ENCODE measurements around the gene DNAH1. TPM values are rescaled to one million over a fixed set of nuclear protein-coding genes. Genes with fewer than 3 reads are reported as not detected.

The DNAH1 gene
- total and polyA plus RNA-seq, 2 of the 13 experiments (the other 11 are each of a cell fraction or from before 2014, with no cell fraction given) = 0.64 to 3.5 TPM

- no peak; the same call in 1 of the 2 replicates for TF ChIP-seq TIGD3 (CRISPR knock-in tag; IDR thresholded peaks at IDR 0.05; ENCODE audit: borderline replicate concordance)
- peak; percentile 45; the same call in 1 of the 2 replicates for TF ChIP-seq KDM5A (IDR thresholded peaks at IDR 0.05; ENCODE audit: borderline replicate concordance, low read length)
- no peak; the same call in 1 of the 2 replicates for TF ChIP-seq SNAPC5 (CRISPR knock-in tag; IDR thresholded peaks at IDR 0.05; ENCODE audit: borderline replicate concordance)
- peak; percentile 73 for TF ChIP-seq THAP11 (CRISPR knock-in tag; IDR thresholded peaks at IDR 0.05)
- no peak for TF ChIP-seq ZNF564 (CRISPR knock-in tag; IDR thresholded peaks at IDR 0.05)
- TF ChIP-seq CENPT (CRISPR knock-in tag; IDR thresholded peaks at IDR 0.05; ENCODE audit: low read depth) = 0 out of 2 replicates have a peak, but pooled peaks have one; percentile 24
- no peak; the same call in 1 of the 2 replicates for TF ChIP-seq PRDM10 (CRISPR knock-in tag; IDR thresholded peaks at IDR 0.05; ENCODE audit: low read depth)
- peak; percentile 41; the same call in 1 of the 2 replicates for TF ChIP-seq SIX4 (CRISPR knock-in tag; IDR thresholded peaks at IDR 0.05)
- TF ChIP-seq ZBTB10 (CRISPR knock-in tag; IDR thresholded peaks at IDR 0.05; ENCODE audit: borderline replicate concordance) = 0 out of 2 replicates have a peak, but pooled peaks have one; percentile 20
- TF ChIP-seq IRX3 (CRISPR knock-in tag; IDR thresholded peaks at IDR 0.05; ENCODE audit: borderline replicate concordance, low read depth) = peak; percentile 41; the same call in 1 of the 2 replicates
- no peak; the same call in 1 of the 2 replicates for TF ChIP-seq ZNF329 (CRISPR knock-in tag; IDR thresholded peaks at IDR 0.05; ENCODE audit: low read depth)
- TF ChIP-seq ZNF614 (CRISPR knock-in tag; IDR thresholded peaks at IDR 0.05; ENCODE audit: borderline replicate concordance) = peak; percentile 74; the same call in 1 of the 2 replicates
- TF ChIP-seq ZNF543 (CRISPR knock-in tag; IDR thresholded peaks at IDR 0.05) = no peak
- TF ChIP-seq FOXC1 (CRISPR knock-in tag; IDR thresholded peaks at IDR 0.05; ENCODE audit: borderline replicate concordance) = peak; percentile 56; the same call in 1 of the 2 replicates
- peak; percentile 17; the same call in 1 of the 2 replicates for TF ChIP-seq ZNF816 (CRISPR knock-in tag; IDR thresholded peaks at IDR 0.05; ENCODE audit: borderline replicate concordance)
- TF ChIP-seq ZNF251 (CRISPR knock-in tag; IDR thresholded peaks at IDR 0.05) = no peak
- TF ChIP-seq KLF11 (CRISPR knock-in tag; IDR thresholded peaks at IDR 0.05) = no peak
- TF ChIP-seq GABPA (IDR thresholded peaks at IDR 0.05; ENCODE audit: low read depth, low read length) = no peak
- peak; percentile 72; the same call in 1 of the 2 replicates for TF ChIP-seq GABPA (CRISPR knock-in tag; IDR thresholded peaks at IDR 0.05; ENCODE audit: low read depth)
- peak; percentile 61; the same call in 1 of the 2 replicates for TF ChIP-seq ZNF136 (CRISPR knock-in tag; IDR thresholded peaks at IDR 0.05; ENCODE audit: low read depth)
Observed at GRCh38 chr3:52289747-52290595, 26.1 kb upstream of the DNAH1 start (continued).
